GM18520 (cell line): ENCODE measurements around the gene PHF21B.
"Not testable (repeated sequence)": the region's sequence is repeated elsewhere in the genome, so short reads cannot be mapped to it uniquely, and the experiment has no call there.

Source experiments
- ATAC-seq: cut with Tn5 transposase; IDR thresholded peaks from one replicate; pipeline ENCODE4 v1.9.1; 2021; ENCODE audit not compliant: unreplicated experiment

PHF21B gene

DNA sequence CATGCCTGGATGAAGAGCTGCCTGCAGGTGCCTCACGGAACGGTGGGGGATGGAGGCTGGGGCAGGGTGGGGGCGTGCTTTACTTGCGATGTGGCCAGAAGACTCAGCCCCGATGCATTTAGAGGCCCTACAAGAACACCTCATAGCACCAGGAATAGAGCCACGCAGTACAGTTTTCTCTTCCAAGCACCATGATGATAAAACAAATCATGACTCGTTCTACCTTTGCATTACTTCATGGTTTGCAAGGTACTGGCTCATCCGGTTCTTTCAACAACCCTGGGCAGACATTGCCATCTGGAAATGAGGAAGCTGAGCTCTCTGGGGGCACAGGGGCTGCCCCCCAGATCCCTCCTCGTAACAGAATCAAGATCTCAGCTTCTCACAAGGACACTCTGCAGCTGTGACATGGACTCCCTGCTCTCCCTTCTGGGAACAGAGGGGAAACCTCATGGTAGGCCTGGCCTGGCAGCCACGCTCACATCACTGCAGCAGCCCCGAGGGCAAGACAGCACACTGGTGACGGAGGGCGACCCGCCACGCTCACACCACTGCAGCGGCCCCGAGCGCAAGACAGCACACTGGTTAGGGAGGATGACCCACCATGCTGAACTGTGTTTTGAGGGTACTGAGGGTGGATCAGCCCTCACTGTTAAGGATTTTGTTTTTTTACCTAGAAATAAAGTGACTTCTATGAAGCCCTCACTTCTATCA lies 46.9 kb downstream of the PHF21B start:
- no peak for ATAC-seq

DNA sequence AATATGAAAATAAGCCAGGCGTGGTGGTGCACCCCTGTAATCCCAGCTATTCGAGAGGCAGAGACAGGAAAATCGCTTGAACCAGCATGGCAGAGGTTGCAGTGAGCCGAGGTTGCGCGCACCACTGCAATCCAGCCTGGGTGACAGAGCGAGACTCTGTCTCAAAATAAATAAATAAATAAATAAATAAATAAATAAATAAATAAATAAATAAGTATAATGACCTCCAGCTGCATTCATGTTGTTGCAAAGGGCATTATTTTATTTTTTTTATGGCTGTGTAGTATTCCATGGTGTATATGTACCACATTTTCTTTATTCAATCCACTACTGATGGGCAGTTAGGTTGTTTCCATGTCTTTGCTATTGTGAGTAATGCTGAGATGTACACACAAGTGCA lies 48.1 kb downstream of the PHF21B start:
- ATAC-seq, result not testable (repeated sequence)

GRCh38 chr22:44956840-44957767 lies 52.7 kb downstream of the PHF21B start:
- ATAC-seq, result no peak

DNA sequence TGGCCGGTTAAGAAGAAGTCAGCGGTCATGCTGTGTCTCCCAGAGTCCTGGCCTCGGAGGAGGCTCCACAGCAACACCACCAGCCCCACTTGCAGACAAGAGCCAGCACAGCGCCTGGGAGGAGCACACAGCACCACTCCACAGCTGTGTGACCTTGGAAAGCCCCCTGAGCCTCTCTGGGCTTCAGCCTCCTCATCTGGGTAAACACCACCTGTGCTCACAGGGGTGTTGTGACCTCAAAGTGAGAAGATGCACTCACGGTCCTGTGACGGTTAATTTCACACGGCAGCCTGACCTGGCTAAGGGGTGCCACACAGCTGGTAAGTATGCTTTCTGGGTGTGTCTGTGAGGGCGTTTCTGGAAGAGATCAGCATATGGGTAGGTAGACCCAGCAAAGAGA lies 54.7 kb downstream of the PHF21B start:
- peak; percentile 60 for ATAC-seq

DNA sequence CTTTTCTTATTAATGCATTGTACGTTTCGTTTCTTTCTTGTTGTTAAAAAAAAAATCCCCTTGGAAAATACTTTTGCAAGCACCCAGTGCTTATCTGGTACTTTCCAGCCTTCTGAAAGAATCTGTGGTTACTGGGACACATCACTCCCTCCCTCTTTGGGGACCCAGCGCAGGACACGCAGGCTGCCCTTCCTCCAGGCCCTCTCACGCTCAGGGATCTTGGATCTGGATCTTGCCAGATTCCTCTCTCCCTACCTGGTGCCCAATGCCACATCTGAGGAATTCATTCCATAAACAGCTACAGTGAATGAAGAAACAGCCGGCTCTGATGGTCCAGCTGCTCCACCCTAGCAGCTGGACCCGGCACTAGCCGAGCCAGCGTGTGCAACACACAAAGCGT lies 55.7 kb downstream of the PHF21B start:
- ATAC-seq, result no peak

DNA sequence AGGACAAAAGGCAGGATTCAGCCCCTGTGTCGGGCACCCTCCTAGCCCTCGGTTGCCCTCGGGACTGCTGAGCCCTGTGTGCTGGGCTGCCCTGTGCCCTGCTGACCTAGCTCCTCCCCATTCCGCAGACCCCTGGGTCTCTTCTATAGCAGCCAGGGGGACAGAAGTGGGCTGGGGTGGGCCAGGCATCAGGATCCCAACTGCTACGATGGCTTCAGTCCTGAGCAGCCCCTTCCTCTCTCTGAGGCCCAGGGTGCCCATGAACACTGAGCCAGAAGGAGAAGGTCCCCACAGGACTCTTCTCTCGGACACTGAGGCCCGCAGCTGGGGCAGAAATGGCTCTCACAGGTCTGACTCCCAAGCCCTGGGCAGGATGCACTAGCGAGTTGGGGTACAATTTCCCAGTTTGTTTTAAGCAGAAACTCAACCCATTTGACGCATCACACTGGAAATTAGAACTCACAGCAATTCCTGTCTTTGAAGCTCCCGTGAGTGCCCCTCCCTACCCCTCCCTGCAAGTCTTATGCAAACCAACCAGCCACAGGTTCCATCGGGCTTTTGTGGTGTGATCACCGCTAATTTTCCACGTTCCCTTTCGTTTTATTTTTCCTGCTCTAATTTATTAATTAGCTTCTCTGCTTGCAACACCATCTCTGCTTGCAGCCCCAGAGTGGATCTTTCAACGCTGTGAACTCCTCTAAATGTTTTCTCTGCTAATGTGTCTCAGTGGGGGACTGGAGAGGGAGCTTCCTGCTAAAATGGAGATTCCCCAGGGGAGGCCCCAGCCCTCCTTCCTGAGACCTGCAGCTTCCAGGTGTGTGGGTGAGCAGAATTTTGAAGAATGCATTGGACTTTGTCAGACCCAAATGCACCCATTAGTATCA lies 56.7 kb downstream of the PHF21B start:
- no peak for ATAC-seq

DNA sequence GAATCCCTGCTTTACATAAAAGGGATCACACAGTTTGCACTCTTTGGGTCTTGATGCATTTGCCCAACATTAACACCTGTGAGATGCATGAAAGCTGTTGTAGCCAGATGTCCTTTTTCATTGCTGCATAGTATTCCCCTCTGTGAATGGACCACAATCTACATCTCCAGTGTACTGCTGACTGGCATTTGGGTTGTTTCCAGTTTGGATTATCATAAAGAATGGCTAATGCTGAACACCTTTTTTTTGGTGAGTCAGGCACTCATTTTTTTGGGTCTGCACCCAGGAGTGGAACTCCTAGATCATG lies 58.3 kb downstream of the PHF21B start:
- no peak for ATAC-seq

DNA sequence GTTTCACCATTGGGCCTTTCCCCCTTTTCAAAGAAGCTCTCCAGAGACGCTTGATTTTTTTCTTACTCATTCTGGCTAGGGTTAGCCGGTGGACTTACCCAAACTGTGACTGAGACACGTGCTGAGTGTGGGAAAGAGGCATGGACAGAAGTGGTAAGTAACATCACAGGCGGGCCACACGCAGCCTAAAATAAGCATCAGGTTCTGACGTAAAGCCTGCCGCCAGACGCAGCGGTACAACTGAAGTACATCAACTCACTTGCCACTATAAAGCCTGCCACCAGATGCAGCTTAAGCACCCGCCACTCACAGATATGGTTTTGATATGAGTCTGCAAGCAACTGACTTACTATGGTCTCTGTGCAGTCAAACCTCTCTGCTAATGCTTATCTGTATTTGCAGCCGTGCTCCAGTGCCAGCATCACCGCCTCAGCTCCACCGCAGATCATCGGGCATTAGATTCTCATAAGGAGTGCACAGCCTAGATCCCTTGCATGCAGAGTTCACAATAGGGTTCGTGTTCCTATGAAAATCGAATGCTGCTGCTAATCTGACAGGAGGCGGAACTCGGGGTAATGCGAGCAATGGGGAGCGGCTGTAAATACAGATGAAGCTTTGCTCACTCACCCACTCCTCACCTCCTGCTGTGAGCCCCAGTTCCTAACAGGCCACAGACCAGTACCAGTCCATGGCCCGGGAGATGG lies 58.8 kb downstream of the PHF21B start:
- no peak for ATAC-seq

DNA sequence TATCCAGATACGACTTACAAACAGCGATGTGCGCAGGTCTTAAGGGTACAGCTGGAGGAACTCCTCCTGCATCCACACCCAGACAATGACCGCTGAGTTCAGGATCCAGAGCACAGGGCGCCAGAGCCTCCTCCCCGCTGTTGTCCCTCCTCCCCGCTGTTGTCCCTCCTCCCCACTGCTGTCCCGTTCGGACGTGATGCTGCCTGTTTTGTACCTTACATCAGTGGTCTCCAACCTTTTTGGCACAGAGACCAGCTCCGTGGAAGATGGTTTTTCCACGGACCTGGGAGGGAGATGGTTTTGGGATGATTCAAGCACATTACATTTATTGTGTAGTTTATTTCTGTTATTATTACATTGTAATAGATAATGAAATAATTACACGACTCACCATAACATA lies 62.0 kb downstream of the PHF21B start:
- ATAC-seq, result no peak

GRCh38 chr22:44947049-44947448 lies 62.8 kb downstream of the PHF21B start:
- no peak for ATAC-seq

DNA sequence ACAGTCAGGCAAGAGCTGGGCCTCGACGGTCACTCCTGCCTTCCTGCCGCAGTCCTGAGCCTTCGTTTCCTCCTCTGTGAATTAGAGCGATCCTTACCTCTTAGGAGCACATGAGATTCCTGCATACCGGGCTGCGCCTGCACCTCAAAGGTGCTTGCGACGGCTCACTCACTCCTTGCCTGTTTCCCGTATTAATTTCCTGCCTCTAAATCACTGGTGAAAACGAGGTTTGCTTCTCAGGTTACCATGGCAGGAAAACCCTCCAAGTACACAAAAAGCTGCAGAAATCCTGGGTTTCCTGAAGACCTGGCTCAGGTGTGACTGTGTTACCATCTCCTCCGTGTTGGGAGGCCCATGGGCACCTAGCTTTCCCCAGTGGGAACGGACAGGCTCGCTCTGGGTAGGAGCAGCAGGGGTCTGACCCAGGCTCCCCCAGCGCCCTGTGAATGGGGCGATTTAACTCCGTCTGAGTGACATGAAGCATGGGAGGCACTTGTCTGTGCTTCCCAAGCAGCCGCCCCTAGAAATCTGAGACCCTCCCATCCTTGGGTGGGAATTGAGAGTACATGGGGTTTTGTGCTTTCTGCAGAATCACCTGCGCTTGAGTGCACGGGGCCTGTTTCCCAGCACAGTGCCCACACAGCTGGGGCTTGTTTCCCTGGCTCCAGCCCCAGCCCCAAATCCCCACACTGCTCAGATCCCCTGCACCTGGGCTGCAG lies 64.8 kb downstream of the PHF21B start:
- no peak for ATAC-seq

GRCh38 chr22:44943701-44944324 lies 66.0 kb downstream of the PHF21B start:
- ATAC-seq, result no peak

GRCh38 chr22:44942979-44943700 lies 66.7 kb downstream of the PHF21B start:
- ATAC-seq, result no peak

GRCh38 chr22:44942056-44942455 lies 67.7 kb downstream of the PHF21B start:
- no peak for ATAC-seq

DNA sequence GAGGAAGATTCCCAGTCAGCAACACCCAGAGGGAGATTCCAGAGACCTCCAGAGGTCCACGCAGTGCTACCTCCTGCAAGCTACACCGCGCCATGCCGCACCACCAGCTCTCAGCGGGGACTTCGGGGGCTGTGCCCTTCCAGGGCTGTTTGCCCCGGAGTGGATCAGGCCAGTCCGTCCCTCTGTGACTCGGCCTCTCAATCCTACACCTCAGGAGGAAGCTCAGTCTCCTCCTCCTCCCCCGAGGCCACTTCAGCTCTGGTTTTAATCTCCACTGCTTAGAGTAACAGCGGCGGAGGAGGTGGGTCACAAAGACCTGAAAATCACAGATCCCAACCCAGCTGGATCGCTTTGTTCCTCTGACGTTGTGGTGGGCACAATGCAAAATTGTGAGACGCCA lies 68.6 kb downstream of the PHF21B start:
- ATAC-seq, result no peak

DNA sequence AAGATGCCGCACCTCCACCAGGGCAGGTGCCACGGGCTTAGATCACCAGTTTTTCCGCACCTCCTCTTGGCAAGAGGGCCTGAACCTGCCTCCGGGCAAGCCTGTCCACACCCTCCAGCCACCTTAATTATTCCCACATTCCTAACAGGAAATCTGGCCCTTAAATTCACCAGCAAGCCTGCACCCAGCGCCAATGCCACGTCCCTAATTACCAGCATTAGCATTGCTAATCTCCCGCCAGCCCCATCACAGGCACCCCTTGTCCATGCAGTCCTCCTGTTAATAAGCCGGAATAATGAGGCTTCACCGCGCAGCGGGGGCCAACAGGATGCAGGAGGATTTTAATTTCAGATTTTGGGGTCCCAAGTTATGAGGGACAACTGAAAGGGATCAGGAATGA lies 69.7 kb downstream of the PHF21B start:
- no peak for ATAC-seq

DNA sequence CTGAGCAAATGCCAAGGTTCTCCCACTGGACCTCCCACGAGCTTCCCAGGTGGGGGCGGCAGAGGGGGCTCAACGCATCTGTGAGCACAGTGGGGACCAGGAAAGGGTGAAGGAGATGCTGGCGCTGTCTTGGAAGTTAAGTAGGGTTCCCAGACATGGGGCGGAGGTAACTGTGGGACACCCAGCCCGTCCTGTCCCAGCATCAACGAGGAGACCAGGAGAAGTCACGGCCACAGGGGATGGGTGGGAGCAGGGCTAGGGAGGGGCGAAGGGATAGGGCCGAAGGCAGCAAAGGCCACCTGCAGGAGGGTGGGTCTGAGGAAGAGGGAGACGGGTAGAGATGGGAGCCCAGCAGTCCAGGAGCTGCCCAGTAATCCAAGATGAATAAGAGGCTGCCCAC lies 70.4 kb downstream of the PHF21B start:
- ATAC-seq, result no peak

DNA sequence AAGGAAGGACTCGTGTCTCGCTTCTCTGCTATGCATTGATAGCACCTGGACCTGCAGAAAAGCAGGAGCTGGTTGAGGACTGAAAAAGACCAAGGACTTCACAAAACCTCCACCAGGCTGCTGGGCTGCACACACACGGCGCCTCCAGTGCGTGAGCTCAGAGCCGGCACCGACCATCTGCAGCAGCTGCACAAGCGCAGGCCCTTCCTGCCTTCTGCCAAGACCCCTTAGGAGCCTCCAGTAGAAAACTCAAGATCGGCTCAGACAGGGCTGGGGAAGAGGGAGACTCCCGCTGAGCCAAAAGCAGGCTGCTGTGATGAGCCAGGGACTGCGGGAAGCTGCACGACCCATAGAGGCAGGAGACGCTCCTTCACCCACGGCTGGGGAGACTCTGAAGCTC lies 70.9 kb downstream of the PHF21B start:
- no peak for ATAC-seq

DNA sequence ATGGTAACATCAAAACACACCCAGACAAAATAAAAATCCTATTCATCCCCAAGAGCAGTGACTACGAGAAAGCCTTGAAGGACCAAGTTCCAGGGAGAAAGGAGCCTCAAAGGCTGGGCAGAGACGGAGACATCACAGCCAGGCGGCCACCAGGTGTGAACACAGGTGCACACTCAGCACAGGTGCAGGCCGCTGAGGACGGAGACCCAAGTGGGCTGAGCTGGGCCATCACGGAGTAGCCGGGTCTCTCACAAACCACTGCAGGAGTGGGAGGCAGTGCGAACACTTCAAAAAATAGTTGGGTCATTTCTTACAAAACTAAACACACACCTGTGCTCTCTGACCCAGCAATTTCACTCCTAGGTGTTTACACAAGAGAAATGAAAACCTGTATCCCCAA lies 72.6 kb downstream of the PHF21B start:
- ATAC-seq, result no peak
